Sigmoid colon (tissue), 4 donors: ENCODE data around the gene PBLD.

Source experiments
- CTCF ChIP-seq, 4 experiments: fragments of 450-650 bp in 3 of 4; fragments of 200-600 bp in 1 of 4; IDR thresholded peaks; one replicate each; pipeline ENCODE4 v1.5.1; 2016 to 2019; ENCODE audit warnings: antibody characterized with exemption in 4 of 4, mild to moderate bottlenecking in 3 of 4, moderate library complexity in 2 of 4
- POLR2A ChIP-seq, 2 donors: fragments of 450-650 bp; IDR thresholded peaks; one replicate each; pipeline ENCODE4 v1.6.1; 2016; ENCODE audit warnings: antibody characterized with exemption in 2 of 2, mild to moderate bottlenecking in 2 of 2, moderate library complexity in 2 of 2
- POLR2AphosphoS5 ChIP-seq, 4 donors: sonication (generic); formaldehyde crosslinking; IDR thresholded peaks; one replicate each; pipeline ENCODE4 v1.6.1; 2017; ENCODE audit warnings: antibody characterized with exemption in 4 of 4

- TF ChIP-seq POLR2A (IDR thresholded peaks at IDR 0.05): no peak
- TF ChIP-seq CTCF (IDR thresholded peaks at IDR 0.05): no peak
- TF ChIP-seq POLR2AphosphoS5 (IDR thresholded peaks at IDR 0.05): no peak
Measured at GRCh38 chr10:68242051-68242450, 90.7 kb downstream of the PBLD start.
